Heart left ventricle (tissue), 16 donors: ENCODE measurements around the gene CNTNAP3B. TPM values are rescaled to one million over a fixed set of nuclear protein-coding genes. Genes with fewer than 3 reads are reported as not detected.
"Not testable (repeated sequence)": the region's sequence is repeated elsewhere in the genome, so short reads cannot be mapped to it uniquely, and the experiment has no call there.

Experiments used
- ATAC-seq, 4 donors: fragments of 200-7000 bp; cut with Tn5 transposase; one replicate each; pipeline ENCODE4 v1.9.1; 2020 to 2022; ENCODE audit warnings: moderate library complexity in 4 of 4, mild to moderate bottlenecking in 3 of 4, moderate number of reproducible peaks in 1 of 4
- DNase-seq, 5 donors: peaks; one replicate each; pipeline ENCODE4 v3.0.0-alpha.2; 2020
- H3K27ac ChIP-seq, 12 donors: fragments of 200-600 bp; sonication (generic) in 4 of 12; one replicate each; pipeline versions ENCODE4 v1.5.0 to v1.8.0; 2016 to 2022; ENCODE audit warnings: mild to moderate bottlenecking in 2 of 12
- H3K27me3 ChIP-seq, 9 donors: fragments of 200-600 bp; sonication (generic) in 2 of 9; one replicate each; pipeline versions ENCODE4 v1.5.1 to v1.8.0; 2016 to 2022; ENCODE audit warnings: mild to moderate bottlenecking in 3 of 9
- H3K36me3 ChIP-seq, 9 donors: fragments of 200-600 bp; sonication (generic) in 2 of 9; one replicate each; pipeline versions ENCODE4 v1.5.0 to v1.8.0; 2018 to 2022; ENCODE audit warnings: mild to moderate bottlenecking in 2 of 9
- H3K4me1 ChIP-seq, 12 donors: fragments of 200-600 bp; sonication (generic) in 4 of 12; one replicate each; pipeline versions ENCODE4 v1.5.0 to v1.8.0; 2016 to 2022; ENCODE audit warnings: mild to moderate bottlenecking in 3 of 12
- H3K4me3 ChIP-seq, 12 donors: fragments of 200-600 bp; sonication (generic) in 4 of 12; one replicate each; pipeline versions ENCODE4 v1.5.0 to v1.8.0; 2017 to 2022; ENCODE audit warnings: mild to moderate bottlenecking in 9 of 12, moderate library complexity in 4 of 12
- H3K9me3 ChIP-seq, 12 donors: fragments of 200-600 bp; sonication (generic) in 4 of 12; one replicate each; pipeline versions ENCODE4 v1.5.0 to v1.8.0; 2016 to 2022; ENCODE audit warnings: mild to moderate bottlenecking in 1 of 12
- CTCF ChIP-seq, 12 donors: fragments of 200-600 bp; sonication (generic) in 4 of 12; IDR thresholded peaks; one replicate each; pipeline versions ENCODE4 v1.5.0 to v1.8.0; 2018 to 2022; ENCODE audit warnings: antibody characterized with exemption in 12 of 12, mild to moderate bottlenecking in 5 of 12
- WGBS, 4 donors: extraction: QIAGEN DNeasy Blood & Tissue Kit in 2 of 4; methylation state at CpG; one replicate each; pipeline versions ENCODE4 v1.1.5 to v1.1.7; 2013 to 2018; 5-methylcytosine and 5-hydroxymethylcytosine counted together
- intact Hi-C, 10 donors: fragments of 100-400 bp; cut with DNase I; formaldehyde crosslinking; loops; one replicate each; pipeline versions ENCODE4 v1.11.1 to v1.14.2; 2022
- long read RNA-seq, 3 donors: library from polyadenylated mRNA; unstranded; transcript quantifications; one replicate each; pipeline ENCODE4 v2.0.0, GENCODE V29; 2020 to 2021
- polyA plus RNA-seq, 2 donors: library from polyadenylated mRNA; stranded (reverse); fragments of 200-250 nt; gene quantifications; one replicate each; pipeline ENCODE4 v1.2.3, GENCODE V29; 2013
- total RNA-seq, 9 donors: library from RNA; depleted of rRNA in 2 of 9; stranded (reverse); fragments of >200 nt in 2 of 9; fragmentation: NEBNext Ultra II Directional in 3 of 9; extraction: Animal tissue kit (Norgen Biotek cat#: 25700) in 3 of 9; gene quantifications; one replicate each; pipeline versions ENCODE4 v1.1.0 to v1.2.4, GENCODE V29; 2016 to 2023
- donor health status: ischemic (EF 13 %, LVEDD 7.1; RV severe dilation, severe dysfunction).
- donor health status: healthy with polysubstance abuse.
- donor health status: DM: no; HTN: yes; CAD: no.
- donor health status: DM: no; HTN: no; CAD: no.
- donor health status: ischemic (EF 25% LVEDD 6.9; RV normal size, moderate dysfunction).
- donor health status: ischemic (EF 25% LVEDD 5.7; RV mildly dilated, moderate dysfunction).
- donor health status: healthy.
- donor health status: DM: yes; HTN: yes; CAD: no.
- donor health status: ischemic (EF 35%, LVEDD 5.7; RV mildly dilated, moderate dysfunction).
- donor health status: nonischemic (EF 11% LVEDD 7.7; RV severe dilation, severe dysfunction).
- donor health status: DM: yes; HTN: yes; CAD: no.
- donor health status: PGD.
- donor health status: ischemic (EF 29% LVEDD 5.4; RV normal size, mild dysfunction).
- donor health status: nonischemic (EF 23%, LVEDD 6.1; RV moderate dilation, normal function).

The CNTNAP3B gene
- total RNA-seq (10 to 100 TPM in 3 of 9 donors, 1 to 10 TPM in 6; 2.3 to 13.6 (median 8.7) TPM), polyA plus RNA-seq (1 to 10 TPM; 3.4 to 4.7 TPM)
- long read RNA-seq, donor 1, partial matches to known transcripts: 0 of 8 reads
- long read RNA-seq, donor 1, other reads (novel, unspliced or antisense): 8 of 8 reads
- long read RNA-seq, donor 2, partial matches to known transcripts: 2 of 6 reads
- long read RNA-seq, donor 2, other reads (novel, unspliced or antisense): 4 of 6 reads
- long read RNA-seq, donor 3, partial matches to known transcripts: 1 of 5 reads
- long read RNA-seq, donor 3, other reads (novel, unspliced or antisense): 3 of 5 reads

GRCh38 chr9:42129073-42129729 lies at the start of gene CNTNAP3B:
Gene CNTNAP3B, minus strand, starts transcription at chr9:42129426. Its CDS starts 332 bp downstream, at chr9:42129094.
- ATAC-seq, H3K36me3 ChIP-seq, H3K27me3 ChIP-seq, H3K9me3 ChIP-seq, intact Hi-C loops, H3K4me1 ChIP-seq: not testable (repeated sequence)
- H3K4me3 ChIP-seq: peak within 1 kb of the TSS in 10 of 12 donors; percentile 27 to 60 (median 48)
- H3K27ac ChIP-seq: peak within 1 kb of the TSS in 5 of 12 donors; percentile 37 to 68 (median 64)
- WGBS, 4 donors: 0 to 1% (median 1%) methylated on average over 15 to 49 of the region's 72 CpGs; no CpG with 5 or more reads in 1 of the 4 donors
- DNase-seq: peak in 2 of 5 donors; percentile 22 to 32

- intact Hi-C loops, ATAC-seq, H3K4me1 ChIP-seq, H3K27me3 ChIP-seq, H3K9me3 ChIP-seq, H3K27ac ChIP-seq, DNase-seq, H3K36me3 ChIP-seq, H3K4me3 ChIP-seq: not testable (repeated sequence)
- WGBS, 4 donors: 0 to 8% methylated on average over 1 of the region's 1 CpG; no CpG with 5 or more reads in 2 of the 4 donors
- TF ChIP-seq CTCF (IDR thresholded peaks at IDR 0.05): peak in 6 of 12 donors; percentile 17 to 59 (median 34)
Measured at GRCh38 chr9:42160299-42160698, 31.1 kb upstream of the CNTNAP3B start.

- ATAC-seq, H3K36me3 ChIP-seq, H3K27me3 ChIP-seq, H3K4me1 ChIP-seq, intact Hi-C loops, DNase-seq, H3K9me3 ChIP-seq: not testable (repeated sequence)
- peak overlapping the region in 11 of 12 donors; percentile 8 to 48 (median 36) for H3K4me3 ChIP-seq
- peak overlapping the region in 5 of 12 donors; percentile 18 to 60 (median 58) for H3K27ac ChIP-seq
- peak in 4 of 12 donors; percentile 27 to 37 (median 32) for TF ChIP-seq CTCF (IDR thresholded peaks at IDR 0.05)
- WGBS, 4 donors: 24 to 39% (median 34%) methylated on average over 11 to 12 of the region's 12 CpGs
Measured at GRCh38 chr9:42127056-42127841, 2.0 kb downstream of the CNTNAP3B start.

GRCh38 chr9:42121007-42121406 lies 8.2 kb downstream of the CNTNAP3B start:
- intact Hi-C loops, H3K36me3 ChIP-seq, H3K4me1 ChIP-seq, H3K27me3 ChIP-seq, H3K27ac ChIP-seq, H3K9me3 ChIP-seq, H3K4me3 ChIP-seq, DNase-seq: not testable (repeated sequence)
- peak in 1 of 4 donors; percentile 68 for ATAC-seq
- 30 to 53% (median 47%) methylated on average over 4 to 7 of the region's 7 CpGs for WGBS, 4 donors

GRCh38 chr9:42095929-42096328 lies 33.3 kb downstream of the CNTNAP3B start:
- peak in 1 of 4 donors; percentile 36 for ATAC-seq
- DNase-seq, H3K4me1 ChIP-seq, H3K36me3 ChIP-seq, H3K9me3 ChIP-seq, intact Hi-C loops, H3K27ac ChIP-seq, H3K4me3 ChIP-seq, H3K27me3 ChIP-seq: not testable (repeated sequence)
- WGBS, 4 donors: 74 to 86% (median 80%) methylated on average over 1 to 9 of the region's 9 CpGs

- H3K4me1 ChIP-seq, intact Hi-C loops, H3K27me3 ChIP-seq, DNase-seq, H3K36me3 ChIP-seq, ATAC-seq, H3K27ac ChIP-seq, H3K4me3 ChIP-seq, H3K9me3 ChIP-seq: not testable (repeated sequence)
- no CpG with 5 or more reads among the region's 1 CpG for WGBS, 4 donors
Measured at GRCh38 chr9:42084559-42084952, 44.7 kb downstream of the CNTNAP3B start.

GRCh38 chr9:42083877-42084558 lies 45.2 kb downstream of the CNTNAP3B start:
- 41 to 63% (median 53%) methylated on average over 2 to 3 of the region's 4 CpGs for WGBS, 4 donors
- ATAC-seq, H3K4me3 ChIP-seq, DNase-seq, intact Hi-C loops, H3K9me3 ChIP-seq, H3K27ac ChIP-seq, H3K36me3 ChIP-seq, H3K27me3 ChIP-seq, H3K4me1 ChIP-seq: not testable (repeated sequence)

GRCh38 chr9:42080376-42080775 lies 48.9 kb downstream of the CNTNAP3B start:
- 85 to 90% (median 87%) methylated on average over 2 of the region's 2 CpGs for WGBS, 4 donors

More at GRCh38 chr9:42080376-42080775, 48.9 kb downstream of the CNTNAP3B start:
- H3K27me3 ChIP-seq, DNase-seq, H3K9me3 ChIP-seq, H3K27ac ChIP-seq, H3K4me3 ChIP-seq, H3K4me1 ChIP-seq, H3K36me3 ChIP-seq, intact Hi-C loops: not testable (repeated sequence)
- peak in 1 of 4 donors; percentile 56 for ATAC-seq
